Measurements from ENCODE around the gene SLC16A8.

Gene SLC16A8

DNA sequence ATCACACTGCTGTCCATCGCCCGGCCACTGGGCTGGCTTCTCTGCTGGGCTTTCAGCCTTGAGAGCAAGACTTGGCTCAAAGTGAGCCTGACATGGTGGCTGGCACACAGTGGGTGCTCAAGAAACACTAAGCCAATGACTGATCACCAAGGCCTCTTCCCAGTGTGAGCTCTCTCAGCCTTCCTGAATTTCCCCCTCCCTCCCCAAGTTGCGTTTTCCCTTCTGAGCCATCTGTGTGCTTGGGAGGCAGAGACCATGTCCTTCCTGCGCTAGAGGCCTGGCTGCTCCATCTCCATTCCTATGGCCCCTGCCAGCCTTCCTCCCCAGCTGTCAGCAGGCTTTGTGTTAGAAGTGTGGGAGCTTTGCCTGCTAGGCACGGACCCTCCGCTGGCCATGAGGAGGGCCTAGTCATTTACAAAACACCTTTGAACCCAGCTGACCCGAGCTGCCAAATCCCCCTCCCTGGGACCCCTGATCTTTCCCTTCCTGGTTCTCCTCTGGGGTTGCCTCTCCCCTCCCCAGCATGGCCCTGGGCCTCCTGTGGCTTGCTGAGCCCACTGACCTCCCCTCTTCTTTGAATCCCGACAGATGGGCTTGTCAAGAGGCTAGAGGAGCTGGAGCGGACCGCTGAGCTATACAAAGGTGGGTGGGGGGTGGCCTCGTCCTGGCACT, 13.6 kb downstream of the SLC16A8 start:
- no peak for DNase-seq

DNA sequence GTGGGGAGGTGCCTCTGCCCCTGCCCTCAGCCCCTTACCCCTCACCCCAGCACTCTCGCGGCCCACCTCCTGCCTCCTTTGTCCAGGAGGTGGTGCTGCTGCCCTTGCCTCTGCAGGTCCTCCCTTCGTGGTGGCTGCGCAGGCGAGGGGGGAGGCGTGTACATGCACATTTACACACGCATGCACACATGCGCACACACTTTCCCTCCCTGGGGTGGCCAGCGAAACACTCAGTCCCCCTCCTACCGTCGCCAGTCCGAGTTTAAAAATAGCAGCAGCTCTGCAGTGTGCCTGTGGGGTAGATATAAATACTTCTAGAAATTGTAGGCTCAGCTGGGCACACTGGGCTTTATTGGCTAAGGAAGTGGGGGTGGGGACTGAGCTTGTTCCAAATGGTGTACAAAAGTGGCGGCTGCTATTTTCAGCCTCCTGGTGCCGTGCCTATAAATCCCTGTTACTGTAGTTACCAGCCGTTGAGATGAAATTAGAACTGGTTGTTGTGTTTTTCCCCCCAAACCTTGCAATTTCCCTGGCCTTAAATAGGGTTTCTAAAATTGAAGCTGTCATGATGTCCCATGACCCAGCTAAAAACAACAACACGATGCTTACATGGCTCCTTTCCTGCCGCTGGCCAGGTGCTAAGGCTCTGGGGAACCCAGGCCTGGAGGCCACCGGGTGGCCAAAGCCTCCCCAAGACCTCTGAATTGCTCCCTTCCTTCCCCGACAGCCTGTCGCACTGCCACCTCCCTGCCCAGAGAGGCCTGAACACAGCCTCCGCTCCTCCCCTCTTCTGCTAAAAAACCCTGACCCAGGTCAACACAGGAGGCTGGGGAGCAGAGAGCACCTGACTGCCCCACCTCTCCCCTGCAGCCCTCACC, 14.4 kb downstream of the SLC16A8 start:
- peak; percentile 80 to 85 for DNase-seq

DNA sequence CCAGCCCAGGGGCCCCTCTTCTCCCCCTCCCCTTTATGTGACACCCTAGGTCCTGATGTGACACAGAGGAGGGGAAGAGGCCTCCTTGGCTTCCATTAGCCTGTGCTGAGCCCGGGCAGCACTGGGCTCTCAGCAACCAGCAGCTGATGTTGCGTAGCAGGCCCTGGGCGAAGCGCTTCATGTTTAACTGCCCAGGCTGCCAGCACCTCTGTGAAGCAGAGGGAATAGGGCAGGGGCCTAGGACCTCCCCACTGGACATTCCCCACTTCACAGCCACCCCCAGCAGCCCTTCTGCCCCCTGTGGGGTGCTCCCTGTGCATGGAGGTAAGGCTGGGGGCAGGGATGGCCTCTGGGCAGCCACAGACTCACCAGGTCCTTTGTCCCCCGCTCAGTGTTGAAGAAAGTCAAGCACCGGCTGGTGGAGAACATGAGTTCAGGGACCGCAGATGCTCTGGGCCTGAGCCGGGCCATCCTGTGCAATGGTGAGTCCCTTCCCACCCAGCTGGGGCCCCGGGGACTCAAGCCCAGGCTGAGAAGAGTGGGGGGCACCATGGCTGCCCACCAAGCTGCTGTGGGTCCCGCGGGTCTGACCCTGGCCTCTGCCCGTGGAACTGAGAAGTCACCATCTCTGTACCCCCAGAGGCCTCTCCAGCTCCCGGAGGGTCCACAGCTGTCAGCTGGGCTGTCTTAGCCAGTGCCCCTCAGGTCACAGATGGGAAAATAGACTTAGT, 15.2 kb downstream of the SLC16A8 start:
- no peak for DNase-seq

DNA sequence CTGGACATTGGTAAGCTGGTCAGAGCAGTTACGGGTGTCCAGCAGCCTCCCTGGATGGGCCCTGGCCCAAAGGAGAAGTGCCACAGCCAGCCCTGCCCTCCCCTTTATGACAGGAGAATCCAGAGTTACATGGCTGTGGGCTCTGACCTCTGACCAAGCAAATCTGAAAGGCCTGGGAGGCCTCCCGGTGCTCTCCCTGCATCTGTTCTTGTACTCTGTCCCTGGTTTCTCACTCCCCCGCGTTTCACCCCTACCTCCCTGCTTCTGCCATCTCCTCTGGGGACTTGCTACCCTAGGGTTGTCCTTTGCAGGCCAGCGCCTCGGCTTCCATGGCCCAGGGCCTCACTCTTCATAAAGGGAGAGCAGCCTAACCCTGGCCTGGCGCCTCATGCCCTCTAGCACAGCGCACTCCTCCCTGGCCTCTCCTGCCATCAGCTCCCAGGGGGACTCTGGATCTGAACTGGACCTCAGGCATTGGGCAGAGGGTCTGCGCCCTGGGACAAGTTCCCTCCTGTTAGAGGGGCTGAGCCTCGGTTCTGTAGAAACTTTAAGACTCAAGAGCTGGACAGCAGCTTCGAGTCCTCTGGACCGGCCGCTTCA, 16.1 kb downstream of the SLC16A8 start:
- no peak for DNase-seq

DNA sequence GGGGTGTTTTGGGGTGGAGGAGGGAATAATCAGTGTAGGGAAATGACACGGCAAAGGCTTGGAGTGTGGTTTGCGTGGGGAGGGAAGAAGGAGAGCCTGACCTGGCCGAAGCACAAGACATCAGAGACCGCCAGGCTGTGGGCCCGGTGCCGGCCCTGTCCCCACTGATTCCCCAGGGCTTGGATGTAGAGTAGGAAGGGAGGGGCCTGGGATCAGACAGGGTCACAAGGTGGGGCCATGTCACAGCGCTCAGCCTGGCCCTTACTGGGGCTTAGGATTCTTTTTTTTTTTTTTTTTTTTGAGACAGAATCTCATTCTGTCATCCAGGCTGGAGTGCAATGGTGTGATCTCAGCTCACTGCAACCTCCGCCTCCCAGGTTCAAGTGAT, 17.0 kb downstream of the SLC16A8 start:
- DNase-seq = no peak

DNA sequence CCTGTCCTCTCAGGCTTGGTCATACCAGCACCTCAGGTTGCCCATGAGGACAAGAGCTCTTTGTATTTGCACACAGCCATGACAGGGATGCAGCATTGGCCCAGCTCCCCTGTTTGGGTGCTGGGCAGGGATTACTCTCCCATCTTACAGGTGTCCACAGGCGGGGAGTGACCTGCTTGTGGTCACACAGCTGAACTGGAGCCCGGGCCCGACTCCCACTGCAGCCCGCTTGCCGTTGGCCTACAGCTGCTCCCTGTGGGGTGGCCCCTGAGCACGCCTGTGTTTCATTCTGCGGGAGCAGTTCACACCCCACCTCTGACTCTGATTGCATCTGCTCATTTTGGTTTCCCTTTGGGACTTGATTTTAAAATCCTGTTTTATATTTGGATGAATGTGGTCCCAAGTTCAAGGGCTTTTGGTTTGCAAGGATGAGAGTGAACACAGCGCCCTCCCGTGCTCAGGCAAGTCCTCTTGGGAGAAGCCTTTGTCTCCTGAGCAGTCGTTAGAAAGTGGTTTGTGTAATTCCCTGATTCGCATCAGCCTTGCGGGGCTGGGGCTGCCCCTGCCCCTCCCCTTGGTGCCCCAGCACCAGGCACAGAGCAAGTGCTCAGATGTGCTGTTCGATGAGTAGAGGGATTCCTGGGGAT, 17.5 kb downstream of the SLC16A8 start:
- no peak for DNase-seq

DNA sequence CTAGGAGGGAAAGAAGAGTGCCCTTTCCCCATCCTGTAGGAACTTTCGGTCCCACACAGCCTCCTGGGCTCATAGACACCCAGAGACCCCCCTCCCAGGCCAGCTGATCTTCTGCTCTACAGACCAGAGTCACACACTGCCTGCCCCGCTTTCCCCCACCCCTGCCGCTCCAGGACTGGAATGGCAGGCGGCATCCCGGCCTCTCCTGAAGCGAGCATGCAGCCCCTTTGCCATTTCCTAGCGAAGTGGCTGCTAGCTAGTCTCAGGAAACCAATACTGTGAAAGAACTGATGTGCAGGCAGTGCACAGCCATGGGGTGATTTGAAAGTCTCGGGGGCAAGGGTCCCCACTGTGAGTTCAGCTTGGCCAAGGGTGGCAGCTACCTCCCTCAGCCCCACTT, 18.4 kb downstream of the SLC16A8 start:
- DNase-seq = no peak

DNA sequence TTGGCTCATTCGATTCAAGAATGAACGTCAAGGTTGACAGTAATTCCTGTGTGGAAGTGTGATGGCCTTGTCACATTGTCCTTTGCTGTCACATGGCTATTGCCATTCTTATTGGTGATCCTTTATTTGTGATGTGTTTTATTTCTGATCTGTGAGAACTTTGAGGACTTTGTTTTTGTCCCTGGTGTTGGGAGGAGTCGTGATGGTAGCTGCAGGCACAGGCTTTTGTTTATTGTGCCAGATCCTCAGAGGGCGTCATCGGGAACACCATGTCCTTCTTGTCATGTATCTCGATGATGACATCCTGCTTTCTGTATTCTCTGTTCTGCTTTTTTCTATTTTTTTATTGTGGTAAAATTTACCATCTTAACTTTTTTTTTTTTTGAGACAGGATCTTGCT, 21.2 kb downstream of the SLC16A8 start:
- peak; percentile 54 to 66 for DNase-seq

DNA sequence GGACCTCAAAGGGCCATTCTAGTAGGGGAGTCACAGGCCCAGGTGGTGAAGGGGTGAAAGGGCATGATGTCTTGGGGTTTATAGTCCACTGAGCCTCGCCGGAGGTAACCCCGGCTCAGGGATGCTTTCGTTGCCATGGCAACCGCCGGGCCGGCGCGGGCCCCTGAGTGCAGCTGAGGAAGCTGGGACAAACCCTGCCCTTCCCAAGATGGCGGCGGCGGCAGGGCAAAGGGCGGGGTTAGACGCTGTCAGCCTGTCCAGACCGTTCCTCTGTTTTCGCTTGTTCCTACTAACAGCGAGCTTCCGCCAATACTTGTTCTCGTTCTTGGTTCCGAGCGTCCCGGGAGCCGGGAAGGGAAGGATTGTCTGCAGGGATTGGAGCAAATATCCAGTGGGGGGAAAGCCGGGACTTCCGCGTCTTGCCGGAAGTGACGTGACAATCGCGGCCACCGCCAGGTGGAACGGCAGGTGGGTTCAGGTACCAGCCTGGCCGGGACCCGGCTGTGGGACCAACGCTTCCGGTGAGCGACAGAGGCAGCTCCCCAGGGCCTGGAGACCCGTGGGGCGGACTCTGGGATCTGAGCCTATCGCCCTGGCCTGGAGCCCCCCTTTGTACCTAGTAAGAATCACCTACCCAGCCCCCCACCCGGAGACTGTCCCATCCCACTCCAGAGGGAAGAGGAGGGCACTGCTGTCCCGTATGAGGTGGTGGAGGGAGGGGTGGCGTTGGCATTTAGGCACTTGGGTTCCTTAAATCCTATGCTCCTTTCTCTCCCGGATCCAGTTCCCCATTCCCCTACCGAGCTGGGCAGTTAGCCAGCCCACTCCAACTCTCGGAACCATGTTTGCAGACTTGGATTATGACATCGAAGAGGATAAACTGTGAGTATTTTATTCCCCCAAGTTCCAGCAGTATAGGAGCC, 26.8 kb downstream of the SLC16A8 start, which contains the start of gene PICK1:
TSS of gene PICK1 (plus strand) at position 436 of the 923 bp plus-strand sequence. CDS start at position 842, 406 bp downstream.
- DNase-seq = peak; percentile 89 to 94

DNA sequence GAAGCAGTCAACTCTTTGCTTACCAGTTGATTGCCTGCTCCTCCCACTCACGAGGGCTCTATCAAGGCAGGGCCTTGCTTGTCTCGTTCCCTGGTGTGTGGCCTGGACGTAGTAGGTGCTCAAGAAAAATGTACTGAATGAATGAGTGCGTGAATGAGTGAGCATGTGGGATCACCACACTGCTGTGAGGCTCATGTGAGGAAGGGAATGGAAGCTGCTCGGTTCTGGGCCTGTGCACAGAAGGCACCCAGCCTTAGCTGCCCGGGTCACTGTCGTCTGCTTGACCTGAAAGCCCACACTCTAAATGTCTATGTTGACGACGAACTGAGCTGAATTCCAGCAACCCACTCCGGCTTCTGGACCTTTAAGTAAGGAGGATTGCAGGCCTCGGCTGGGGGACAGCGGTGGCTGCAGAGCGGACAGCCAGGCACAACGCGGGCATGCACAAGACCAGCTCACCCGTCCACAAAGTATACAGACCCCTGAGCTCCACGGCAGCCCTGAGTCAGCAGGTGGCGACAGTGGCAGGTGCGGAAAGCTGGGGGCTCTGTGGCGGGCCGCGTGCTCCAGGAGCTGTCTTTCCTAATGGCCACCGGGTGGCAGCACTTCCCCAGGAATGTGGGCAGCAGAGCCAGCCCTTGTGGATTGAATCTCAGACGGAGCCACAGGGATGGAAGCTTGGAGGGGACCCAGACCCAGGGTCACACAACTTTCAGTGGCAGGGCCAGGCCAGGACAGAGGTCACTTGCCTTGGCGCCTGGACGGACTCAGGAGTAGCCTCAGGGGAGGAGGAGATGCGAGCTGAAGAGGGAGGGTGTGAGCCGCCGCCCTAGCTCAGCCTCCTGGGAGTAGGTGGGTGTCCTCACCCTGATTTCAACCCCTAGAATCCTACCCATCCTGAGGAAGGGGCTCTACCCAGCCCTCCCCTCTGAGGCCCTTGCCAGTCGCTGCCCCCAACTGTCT, 31.8 kb downstream of the SLC16A8 start:
- DNase-seq = peak; percentile 79 to 84

DNA sequence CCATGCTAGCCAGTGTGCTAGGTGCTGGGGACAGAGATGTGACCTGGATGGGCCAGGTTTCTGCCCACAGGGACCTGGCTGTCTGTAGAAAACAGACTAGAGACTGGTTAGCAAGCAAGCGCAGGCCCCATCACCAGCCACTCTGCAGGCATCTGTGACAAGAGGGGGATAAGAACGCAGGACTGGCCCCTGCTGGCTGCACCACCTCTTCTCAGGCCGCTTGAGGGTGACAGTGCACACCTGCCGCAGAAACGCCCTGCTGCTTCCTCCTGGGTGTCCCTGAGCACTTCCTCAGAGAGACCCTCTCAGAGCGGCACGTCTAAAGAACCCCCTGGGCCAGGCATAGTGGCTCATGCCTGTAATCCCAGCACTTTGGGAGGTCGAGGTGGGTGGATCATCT, 32.7 kb downstream of the SLC16A8 start:
- no peak for DNase-seq

DNA sequence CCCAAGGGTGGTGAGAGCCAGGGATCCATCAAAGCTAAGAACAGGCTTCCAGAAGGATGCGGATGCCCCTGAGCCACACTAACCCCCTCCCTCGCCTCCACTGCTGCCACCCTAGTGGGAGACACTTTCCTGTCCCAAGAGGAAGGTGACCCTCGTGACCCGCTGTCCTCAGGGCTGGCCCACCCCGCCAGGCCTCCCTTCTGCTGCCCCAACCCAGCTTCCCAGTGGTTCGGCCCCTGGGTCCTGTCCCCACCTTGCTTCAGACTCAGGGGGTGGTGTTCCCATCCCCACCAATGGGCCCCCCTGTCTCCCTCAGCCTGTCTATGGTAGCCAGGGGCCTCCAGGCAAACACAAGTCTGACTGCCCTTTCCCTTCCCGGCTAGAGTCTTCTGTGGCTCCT, 33.3 kb downstream of the SLC16A8 start:
- DNase-seq = no peak

DNA sequence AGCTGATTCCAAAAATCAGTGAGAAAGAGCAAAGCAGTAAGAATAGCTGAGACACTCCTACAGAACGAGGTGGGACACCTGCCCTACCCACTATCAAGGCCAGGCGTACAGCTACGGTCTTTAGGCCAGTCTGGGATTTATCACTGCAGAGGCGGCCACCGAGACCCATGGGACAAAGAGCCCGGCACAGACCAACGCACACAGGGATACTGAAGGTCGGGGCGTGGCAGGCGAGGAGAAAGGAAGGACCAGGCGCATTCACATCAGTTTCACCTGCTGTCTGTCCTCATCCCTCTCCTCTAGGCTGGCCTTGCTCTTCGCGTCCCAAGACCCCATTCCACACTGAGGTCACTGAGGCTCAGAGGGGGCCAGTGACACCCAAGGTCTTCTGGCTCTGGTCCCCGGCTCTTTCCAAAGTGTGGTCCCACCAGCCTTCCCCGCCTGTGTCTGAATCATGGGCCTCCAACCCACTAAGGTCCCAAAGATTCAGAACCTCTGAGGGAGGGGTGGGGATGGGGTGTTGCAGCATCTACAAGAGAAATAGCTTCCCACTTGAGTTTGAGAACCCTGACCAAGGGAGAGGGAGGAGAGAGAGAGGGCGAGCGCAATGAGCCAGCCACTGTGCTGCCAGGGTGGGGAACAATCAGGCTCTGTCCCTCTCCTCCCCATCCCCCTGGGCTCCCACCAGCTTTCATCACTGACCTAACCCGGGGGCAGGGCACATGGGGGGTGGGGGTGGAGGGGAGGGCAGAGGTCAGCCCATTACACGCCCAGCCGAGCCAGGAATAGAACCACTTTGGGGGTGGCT, 34.0 kb downstream of the SLC16A8 start:
- peak; percentile 81 for DNase-seq

DNA sequence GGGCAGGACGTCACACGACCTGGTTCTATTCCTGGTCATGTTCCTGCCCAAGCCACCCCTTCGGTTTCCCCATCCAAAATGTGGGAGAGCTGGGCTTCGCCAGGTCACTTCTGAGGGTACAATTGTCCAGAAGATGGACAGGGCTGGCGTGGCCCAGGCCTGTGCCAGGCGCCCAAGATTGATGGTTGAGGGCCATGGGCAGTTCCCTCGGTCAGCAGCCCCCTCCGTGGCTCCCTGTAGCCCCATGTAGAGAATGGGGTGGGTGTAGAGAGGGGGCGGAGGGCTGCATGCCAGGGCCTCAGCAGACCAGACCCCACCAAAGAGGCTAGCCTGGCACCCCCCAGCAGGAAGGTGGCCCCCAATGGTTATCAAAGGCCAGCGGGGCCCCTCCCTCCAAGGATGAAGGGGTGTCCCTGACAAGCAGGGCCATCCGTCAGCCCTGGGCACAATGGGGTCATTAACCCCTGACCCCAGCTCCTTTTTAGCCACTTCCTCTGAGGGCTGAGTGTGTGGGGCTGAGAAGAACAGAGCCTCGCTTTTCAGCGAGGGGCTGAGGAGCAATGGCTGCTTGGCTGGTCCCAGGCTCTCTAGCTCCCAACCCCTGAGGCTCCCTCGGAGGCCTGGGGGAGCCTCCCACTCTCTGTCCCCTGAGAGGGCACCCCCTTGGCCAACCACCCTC, 37.8 kb downstream of the SLC16A8 start:
- no peak for DNase-seq

DNA sequence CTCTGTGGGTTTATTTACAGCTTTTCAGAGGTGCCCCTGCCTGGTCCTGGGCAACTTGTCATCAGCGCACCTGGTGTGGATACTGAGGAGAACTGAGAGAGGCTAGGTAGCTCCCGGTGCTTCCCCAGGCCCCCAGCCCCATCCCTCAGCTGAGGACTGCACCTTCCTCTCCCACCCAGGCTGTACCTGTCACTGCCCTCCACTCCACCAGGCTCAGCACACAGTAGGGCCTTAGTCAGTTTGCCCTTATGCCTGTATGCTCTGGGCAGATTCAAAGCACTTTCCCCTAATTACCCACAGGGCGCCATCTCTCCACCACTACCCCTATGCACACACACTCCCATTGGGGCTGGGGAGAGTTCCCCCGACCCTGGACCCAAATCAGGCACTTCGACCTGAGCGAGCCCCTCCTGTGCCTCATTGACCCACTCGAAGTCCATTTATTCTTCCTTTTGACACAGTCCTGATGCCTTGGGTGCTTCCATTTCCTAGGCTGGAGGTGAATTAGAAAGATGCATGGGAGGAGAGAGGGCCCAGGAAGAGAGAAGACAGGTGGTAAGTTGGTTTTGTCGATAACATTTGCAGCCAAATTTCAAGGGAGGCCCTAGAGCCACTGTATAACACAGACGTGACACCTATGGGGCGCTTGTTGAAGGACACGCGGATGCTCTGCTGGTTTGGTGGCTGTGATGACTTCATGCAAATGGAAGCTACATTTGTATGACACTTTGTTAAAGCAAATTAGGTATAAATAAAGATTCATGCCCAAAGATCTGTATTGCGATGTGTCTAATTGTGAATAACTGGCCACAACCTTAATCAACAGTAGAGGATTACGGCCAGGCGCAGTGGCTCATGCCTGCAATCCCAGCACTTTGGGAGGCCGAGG, 40.6 kb downstream of the SLC16A8 start:
- no peak for DNase-seq

DNA sequence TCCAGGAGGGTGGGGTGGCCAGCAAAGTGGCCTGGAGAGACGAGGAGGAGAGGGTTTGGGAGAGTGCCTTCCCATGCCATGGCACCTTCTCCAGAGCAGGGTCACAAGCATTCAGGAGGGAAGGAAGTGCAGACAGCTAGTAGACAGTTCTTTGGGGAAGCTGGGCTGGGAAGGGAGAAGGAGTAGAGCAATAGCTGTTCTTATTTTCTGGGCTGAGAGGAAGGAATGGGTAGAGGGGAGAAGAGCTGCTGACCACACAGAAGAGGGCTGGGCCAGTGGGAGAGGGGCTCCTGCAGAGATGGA, 41.5 kb downstream of the SLC16A8 start:
- no peak for DNase-seq

DNA sequence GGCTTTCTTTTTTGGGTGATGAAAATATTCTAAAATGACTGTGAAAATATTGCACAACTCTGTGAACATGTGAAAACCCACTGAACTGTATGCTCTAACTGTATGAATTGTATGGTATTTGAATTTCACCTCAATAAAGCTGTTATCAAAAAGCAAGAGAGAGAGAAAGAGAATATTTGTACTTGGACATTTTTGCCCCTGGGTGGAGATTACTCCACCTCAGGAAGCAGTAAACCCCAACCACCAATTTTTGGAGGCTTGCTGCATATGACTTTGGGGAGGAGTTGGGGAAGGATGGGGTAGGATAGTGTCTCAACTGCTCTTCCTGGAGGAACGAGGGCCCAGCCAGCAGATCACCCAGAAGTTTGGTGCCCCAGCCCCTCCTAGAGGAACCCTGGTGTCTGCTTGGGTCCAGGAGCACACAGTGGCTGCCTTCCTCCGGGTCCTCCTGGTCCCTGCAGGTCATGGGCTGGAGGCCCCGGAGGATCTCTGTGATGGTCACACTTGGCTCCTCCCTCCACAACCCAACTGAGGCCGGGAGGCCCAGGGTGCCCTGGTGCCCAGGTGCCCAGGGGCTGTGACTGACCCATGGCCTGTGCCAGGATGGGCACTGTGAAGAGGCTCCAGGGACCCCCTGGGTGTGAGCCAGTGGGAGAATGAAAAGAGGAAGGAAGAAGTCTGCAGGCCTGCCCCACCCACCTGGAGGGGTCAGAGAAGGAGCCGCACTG, 42.1 kb downstream of the SLC16A8 start:
- no peak for DNase-seq

Measured in hippocampal formation (tissue), 2 donors.